Skeletal muscle cell (primary cell): Measurements from ENCODE around the gene STK25.

Experiments
- DNase-seq: peaks from one replicate; pipeline ENCODE4 v3.0.0-alpha.2; 2010; ENCODE audit warnings: low read depth
- H3K4me3 ChIP-seq: 2 replicates; pipeline ENCODE4 v1.5.1; 2011; ENCODE audit warnings: low read depth, mild to moderate bottlenecking, control low read depth, low read length, moderate library complexity

The STK25 gene

GRCh38 chr2:241508240-241509154 is at the start of gene STK25:
Gene STK25 (minus strand): TSS chr2:241508584. CDS start chr2:241508035, 549 bp downstream.
- H3K4me3 ChIP-seq = peak within 1 kb of the TSS; percentile 87
- DNase-seq = peak; percentile 96

DNA sequence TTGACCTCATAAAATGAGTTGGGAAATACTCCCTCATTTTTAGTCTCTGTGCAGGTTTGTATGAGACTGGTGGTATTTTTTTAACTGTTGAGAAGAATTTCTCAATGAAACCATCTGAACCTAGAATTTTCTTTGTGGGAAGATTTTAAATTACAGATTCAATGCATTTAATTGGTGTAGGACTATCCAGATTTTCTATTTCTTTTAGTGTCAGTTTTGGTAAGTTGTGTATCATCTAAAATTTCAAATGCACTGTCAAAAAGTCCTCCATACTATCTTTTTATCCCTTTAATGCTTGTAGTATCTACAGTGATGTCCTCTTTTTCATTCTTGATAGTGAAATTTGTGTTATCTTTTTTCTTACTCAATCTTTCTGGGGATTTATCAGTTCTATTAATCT is 48.4 kb upstream of the STK25 start:
- no peak for DNase-seq
- no peak overlapping the region for H3K4me3 ChIP-seq

GRCh38 chr2:241555711-241556110 is 47.3 kb upstream of the STK25 start:
- no peak overlapping the region for H3K4me3 ChIP-seq
- DNase-seq = no peak

DNA sequence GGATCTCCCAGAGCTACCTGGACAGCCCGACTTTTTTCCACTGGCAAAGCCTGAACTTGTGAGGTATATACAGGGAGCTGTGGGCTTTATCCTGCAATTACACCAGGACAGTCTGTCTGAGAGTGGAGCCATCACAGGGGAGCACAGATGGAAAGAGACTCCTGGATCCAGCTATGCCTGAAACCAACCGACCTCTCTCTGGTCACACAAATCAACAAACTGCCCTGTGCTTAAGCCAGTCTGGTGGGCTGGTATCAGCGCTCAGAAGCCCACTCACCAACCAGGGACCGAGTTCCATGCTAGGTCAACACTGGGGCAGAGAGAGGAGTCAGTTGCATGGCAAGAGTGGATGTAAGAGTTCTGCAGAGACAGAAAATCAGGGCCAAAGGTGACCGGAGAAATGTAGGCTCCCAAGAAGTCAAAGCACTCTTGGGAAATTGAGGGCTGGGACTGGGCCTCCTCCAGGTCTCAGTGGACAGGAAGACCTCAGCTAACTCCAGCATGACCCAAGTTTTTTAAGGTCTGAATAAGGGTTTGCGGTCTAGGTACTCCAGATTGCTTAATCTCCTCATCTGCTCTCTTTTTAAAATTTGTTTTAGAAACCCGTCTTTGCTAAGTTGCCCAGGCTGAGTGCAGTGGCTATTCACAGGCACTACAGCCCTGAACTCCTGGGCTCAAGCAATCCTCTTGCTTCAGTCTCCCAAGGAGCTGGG is 46.4 kb upstream of the STK25 start:
- DNase-seq = no peak
- no peak overlapping the region for H3K4me3 ChIP-seq

DNA sequence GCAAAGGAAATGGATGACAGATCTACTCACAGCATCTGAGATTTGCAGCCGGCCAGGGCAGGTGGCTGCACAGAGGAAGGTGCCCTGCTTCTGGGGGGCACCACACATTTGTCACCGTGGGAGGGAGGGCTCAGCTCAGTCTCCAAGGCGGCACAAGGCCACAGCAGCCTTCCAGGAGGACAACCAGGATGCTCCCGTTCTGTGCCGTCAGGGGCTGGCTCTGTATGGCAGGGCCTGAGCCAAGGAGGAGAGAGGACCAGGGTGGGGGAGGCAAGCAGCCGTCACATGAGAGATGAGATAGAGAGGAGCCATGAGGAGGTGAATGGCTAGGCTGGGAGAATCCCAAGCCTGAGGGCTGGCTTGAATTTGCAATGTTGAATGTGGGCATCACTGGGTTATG is 45.6 kb upstream of the STK25 start:
- no peak for DNase-seq
- no peak overlapping the region for H3K4me3 ChIP-seq

GRCh38 chr2:241553512-241553830 is 45.1 kb upstream of the STK25 start:
- DNase-seq = no peak
- no peak overlapping the region for H3K4me3 ChIP-seq

DNA sequence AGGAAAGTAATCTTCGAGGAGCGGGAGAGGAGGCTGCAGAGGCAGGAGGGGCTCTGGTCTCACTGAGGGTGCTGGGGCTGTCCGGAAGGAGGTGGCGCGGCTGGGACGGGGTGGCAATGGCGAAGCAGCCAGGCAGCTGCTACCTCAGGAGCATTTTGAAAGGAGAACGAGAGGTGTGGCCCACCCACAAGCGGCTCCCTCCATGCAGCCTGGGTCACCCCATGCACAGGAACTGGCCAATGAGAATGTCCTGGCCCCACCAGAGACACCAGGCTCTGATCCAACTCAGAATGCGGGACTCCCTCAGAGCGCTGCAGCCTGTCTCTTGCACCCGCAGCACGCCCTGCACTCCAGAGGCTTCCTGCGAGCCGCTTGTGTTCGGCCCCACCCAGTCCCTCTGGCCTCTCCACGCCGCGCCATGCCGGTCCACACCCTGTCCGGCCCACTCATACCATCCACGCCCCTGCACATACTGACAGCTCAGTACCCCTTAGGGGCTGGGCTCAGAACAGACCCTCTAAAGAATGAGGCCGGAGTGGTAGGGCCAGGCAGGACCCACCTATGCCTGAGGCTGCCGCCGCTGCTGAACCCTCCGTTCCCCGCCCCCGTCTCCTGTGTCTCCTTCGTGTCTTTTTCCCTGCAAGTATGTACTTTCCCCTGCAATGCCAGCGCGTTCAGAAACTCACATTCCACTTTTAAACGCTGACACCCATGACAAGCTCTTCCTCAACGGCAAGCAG is 43.8 kb upstream of the STK25 start:
- DNase-seq = no peak
- H3K4me3 ChIP-seq = no peak overlapping the region

DNA sequence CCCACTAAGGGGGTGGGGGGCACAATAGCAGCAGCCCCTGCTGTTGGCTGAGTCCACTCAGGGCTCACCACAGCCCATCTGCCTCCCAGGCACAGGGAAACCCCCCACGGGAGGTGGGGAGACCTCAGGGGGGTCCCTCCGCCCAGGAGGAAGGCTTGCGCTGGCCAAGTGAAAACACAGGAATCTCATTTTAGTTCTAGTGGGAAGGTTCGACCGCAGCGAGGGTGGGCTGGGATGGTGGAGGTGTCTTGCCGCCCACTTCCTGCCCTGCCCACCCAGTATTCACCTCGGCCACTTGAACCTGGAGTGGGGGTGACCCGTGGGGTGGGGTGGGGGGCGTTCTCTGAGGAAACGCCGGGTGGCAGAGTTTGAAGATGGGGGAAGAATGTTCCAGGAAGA is 43.2 kb upstream of the STK25 start:
- H3K4me3 ChIP-seq = no peak overlapping the region
- DNase-seq = no peak

GRCh38 chr2:241550616-241551580 is 42.5 kb upstream of the STK25 start:
- no peak for DNase-seq
- H3K4me3 ChIP-seq = no peak overlapping the region

GRCh38 chr2:241548451-241548835 is 40.1 kb upstream of the STK25 start:
- no peak for DNase-seq

DNA sequence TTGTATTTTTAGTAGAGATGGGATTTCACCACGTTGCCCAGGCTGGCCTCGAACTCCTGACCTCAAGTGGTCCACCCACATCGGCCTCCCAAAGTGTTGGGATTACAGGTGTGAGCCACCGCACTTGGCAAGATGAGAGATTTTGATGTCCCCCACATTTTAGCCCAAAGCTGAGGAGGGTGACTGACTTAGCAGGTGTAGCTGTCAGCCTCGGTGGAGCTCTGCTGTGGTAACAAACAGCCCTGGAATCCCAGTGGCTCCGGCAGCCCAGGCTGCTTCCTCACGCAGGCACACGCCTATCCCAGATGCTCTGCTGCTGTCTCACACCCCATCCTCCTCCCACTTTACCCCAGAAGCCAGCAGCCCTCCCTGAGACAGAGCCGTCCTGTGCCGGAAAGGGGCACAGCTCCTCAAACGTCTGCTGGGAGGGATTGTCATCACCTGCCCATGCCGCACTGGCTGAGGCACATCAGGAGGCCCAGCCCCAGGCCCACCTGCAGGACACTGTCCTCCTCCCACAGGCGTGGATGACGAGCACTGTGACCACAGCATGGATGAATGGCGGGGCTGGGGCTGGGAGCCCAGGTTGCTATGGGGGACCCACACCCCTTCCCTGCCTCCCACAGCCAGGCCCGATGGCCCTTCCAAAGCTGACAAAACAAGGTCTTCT is 39.5 kb upstream of the STK25 start:
- no peak for DNase-seq
- no peak overlapping the region for H3K4me3 ChIP-seq

More at GRCh38 chr2:241548451-241548835, 40.1 kb upstream of the STK25 start:
- H3K4me3 ChIP-seq = no peak overlapping the region

GRCh38 chr2:241546771-241547498 is 38.6 kb upstream of the STK25 start:
- H3K4me3 ChIP-seq = no peak overlapping the region
- DNase-seq = peak; percentile 70

GRCh38 chr2:241545523-241546473 is 37.4 kb upstream of the STK25 start:
- DNase-seq = no peak
- H3K4me3 ChIP-seq = no peak overlapping the region

DNA sequence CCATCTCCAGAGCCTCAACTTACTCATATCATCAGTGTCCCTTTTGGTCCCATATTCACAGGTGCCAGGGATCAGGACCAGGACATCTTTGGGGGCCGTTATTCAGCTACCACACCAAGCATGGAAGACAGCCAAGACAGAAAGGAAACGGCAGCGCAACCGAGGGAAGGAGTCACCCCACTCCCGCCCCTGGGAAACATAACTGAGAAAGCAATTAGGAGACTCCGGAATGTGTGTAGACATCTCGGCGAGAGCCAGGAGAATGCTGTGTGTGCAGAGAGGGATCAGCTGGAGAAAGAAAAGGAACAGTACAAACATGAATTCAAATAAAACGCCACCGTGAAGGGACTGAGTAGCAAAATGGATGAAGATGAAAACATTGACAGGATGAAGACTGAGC is 36.7 kb upstream of the STK25 start:
- no peak overlapping the region for H3K4me3 ChIP-seq

DNA sequence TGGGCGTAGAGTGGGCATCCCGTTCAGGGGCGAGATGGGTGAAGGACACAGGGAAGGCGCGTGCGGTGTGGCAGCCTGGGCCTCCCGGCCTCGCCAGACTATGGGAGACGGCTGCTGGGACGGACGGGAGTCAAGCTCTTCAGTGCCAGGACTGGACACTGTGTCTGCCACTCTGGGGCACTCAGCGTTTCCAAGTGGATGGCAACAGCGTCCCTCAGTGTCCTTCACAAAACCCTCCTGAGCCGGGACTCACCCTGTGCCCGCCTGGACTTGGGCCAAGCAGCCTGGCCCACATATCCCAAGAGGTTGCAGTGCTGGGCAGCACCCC is 33.9 kb upstream of the STK25 start:
- H3K4me3 ChIP-seq = no peak overlapping the region
- DNase-seq = no peak

More for the DNA sequence above, 36.7 kb upstream of the STK25 start:
- DNase-seq = no peak

- no peak for DNase-seq
- H3K4me3 ChIP-seq = peak overlapping the region; percentile 36
These were observed 33.3 kb upstream of the STK25 start for GRCh38 chr2:241541564-241542277.
